ENCODE data around the gene KBTBD13.

Gene KBTBD13

DNA sequence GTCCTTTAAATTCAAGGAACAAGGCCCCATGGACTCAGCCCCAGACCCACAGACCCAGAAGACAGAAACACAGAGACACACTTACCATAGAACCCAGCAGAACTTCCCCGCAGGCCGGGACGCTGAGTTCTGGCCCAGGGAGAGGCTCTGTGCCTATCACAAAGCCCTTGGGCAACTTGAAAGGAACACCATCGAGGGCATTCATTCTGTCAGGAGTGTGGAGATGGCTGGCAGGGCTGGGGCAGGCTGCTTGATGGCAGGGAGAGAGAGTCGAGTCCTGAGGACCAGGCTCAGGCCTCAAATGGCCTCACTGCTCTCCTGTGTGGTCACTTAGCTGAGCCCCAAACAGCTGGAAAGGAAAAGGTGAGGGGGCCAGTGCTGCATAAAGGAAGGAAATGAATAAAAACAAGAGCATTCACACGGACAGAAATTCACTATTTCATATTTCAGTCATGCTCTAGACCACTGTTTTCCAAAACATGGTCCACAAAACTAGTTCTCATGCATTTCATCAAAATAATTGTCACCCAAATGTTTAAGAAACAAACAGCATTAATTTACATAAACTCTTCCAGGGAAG is 29.6 kb downstream of the KBTBD13 start:
- DNase-seq (ENCODE audit: low read depth in 3 of 3) = no peak

DNA sequence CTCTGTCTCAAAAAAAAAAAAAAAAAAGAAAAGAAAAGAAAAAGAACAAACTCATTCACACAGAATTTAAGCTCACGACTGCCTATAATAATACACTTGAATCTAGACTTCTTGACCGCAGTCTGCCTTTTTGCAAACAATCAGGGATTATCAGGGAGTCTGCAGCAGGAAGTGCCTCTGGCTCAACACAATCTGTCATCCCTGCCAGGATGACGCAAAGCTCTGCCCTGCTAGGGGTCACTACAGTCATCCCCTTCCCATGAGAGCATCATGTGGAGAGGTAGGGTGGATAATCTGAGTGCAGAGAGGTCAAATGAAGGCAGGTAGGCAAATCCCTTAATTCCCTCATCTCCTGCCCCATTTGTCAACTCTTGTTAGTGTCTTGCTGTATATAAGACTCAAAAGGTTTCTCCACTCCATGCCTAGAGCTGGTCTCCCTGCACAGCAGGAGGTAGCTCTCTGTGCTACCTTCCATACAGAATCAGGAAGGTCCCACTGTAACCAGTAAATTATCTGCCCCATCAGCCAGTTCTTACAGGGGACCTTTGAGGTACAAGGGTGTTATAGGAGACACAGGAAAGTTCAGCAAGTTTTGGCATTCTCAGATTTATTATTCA is 34.2 kb downstream of the KBTBD13 start:
- no peak for DNase-seq (ENCODE audit: low read depth in 3 of 3)

DNA sequence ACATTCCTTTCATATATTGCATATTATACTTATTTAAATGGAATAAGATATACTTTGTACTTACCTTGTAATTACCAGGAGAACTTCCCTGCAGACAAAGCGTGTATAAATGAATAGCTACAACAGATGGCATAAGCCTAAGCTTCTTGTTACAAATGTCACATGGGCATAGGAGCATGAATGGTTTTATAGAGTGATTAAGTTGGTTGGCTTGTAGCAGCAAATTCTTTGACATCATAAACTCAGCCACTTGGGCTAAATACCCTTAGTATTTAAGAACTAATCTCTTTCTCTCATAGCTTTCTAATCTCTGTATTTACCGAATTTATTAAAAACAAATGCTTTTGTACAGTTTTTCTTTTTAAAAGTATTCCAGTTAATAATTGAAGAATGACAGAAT is 38.5 kb downstream of the KBTBD13 start, which contains the start of gene UBAP1L:
UBAP1L (minus strand) TSS at position 115 of the 400 bp plus-strand sequence. CDS start 8,985 bp downstream, outside the sequence.
- DNase-seq (ENCODE audit: low read depth in 3 of 3) = no peak

DNA sequence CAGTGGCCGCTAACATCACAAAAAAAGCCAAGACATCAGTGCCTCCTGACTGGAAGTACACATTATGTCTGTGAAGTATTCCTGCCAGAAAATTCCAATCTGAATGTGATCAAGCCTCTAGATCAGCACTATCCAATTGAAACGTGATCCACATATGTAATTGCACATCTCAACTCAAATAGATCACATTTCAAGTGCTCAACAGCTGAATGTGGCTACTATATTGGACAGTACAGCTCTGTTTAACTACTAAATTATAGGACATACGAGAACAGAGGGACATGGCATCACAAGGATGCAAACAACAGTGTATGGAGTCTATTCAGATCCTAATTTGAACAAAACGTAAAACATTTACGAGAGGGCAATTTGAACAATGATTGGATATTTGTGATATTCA is 39.0 kb downstream of the KBTBD13 start:
- DNase-seq (ENCODE audit: low read depth in 3 of 3) = no peak

Data from stimulated activated CD4-positive, alpha-beta T cell treated with anti-CD3 and anti-CD28 coated beads, TNF-alpha, amount 100 ng/mL, for 4 hours (primary cell).